Activated naive CD4-positive, alpha-beta T cell treated with anti-CD3 and anti-CD28 coated beads for 36 hours (primary cell): ENCODE measurements around the gene C10orf67. TPM values are rescaled to one million over a fixed set of nuclear protein-coding genes. Genes with fewer than 3 reads are reported as not detected.

ENCODE experiments used
- microRNA-seq: library from miRNA; unstranded; fragments of <30 nt; microRNA quantifications from one replicate; pipeline ENCODE4 v1.2.0, GENCODE V29; 2022; ENCODE audit warnings: borderline microRNAs expressed, borderline replicate concordance
- total RNA-seq, 2 experiments: library from RNA; stranded (reverse); gene quantifications; one replicate each; pipeline ENCODE4 v1.2.3, GENCODE V29; 2021

Gene C10orf67
- total RNA-seq, 2 experiments from 2014 or later = 2.0 to 3.2 TPM

Small RNAs within 50 kb of the gene (microRNA-seq; reads per million reads assigned to microRNA genes)
- not detected for gene MIR1254-2

Other genes starting within 250 kb of the C10orf67 start
- gene MSRB2, start 249.2 kb downstream of the C10orf67 start, total RNA-seq = 10 to 100 TPM; 13.9 to 16.0 TPM
- gene PTF1A, start 152.5 kb downstream of the C10orf67 start, total RNA-seq = not detected
- gene OTUD1, start 94.3 kb upstream of the C10orf67 start, total RNA-seq = 10 to 100 TPM; 15.7 to 16.0 TPM